ENCODE data around the gene PEA15.

PEA15 gene

DNA sequence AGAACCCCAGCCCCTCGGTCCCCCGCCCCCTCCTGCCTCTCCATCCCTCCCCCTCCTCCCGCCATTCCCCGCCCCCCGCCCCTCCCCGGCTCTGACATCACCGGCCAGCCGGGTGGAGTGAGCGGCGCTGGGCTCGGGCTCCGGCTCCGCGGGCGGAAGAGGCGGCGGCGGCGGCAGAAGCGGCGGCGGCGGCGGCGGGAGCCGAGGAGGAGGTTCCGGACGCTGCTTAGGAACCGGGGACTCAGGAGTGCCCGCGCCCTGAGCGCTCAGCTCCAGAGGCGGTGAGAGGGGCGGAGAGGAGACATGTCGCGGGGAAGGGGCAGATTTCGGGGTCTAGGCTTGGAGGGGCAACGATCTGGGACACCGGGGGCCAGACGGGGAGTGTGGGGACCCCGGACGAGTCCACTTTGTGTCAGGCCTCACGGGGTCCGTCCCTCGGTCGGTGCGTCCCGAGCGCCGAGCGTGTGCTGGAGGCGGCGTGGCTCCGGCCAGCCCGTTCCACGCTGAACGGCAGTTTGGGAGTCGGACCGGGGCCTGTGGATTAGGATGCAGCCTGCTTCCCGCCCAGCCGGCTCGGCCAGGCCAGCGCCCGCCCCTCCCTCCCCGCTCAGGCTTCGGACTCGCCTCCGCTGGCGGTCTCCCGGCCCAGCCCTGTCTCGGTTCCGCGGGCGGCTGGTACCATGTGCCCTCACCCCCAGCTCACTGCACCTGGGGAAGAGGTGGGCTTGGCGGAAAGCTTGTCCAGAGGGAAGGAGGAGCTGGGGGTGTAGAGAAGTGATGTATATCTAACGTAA lies at the start of gene PEA15:
PEA15 (plus strand) TSS at position 143 of the 794 bp plus-strand sequence. CDS start 6,161 bp downstream, outside the sequence.
- DNase-seq (ENCODE audit: low read depth in 2 of 2) = peak; percentile 44 to 53

DNA sequence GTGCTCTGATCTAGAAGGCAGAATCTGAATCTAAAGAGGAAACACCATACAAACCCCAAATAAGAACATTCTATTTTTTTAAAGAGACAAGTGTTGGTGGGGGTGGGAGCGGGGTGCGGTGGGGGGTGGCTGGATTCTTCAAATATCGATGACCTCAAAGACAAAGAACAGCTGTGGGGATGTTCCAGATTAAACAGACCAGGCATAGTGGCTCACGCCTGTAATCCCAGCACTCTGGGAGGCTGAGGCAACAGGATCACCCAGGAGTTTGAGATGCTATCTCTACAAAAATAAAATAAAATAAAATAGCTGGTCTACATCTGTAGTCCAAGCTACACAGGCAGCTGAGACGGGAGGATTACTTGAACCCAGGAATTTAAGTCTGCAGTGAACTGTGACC lies 48.8 kb upstream of the PEA15 start:
- DNase-seq (ENCODE audit: low read depth in 2 of 2) = no peak

GRCh38 chr1:160157174-160157573 lies 48.0 kb upstream of the PEA15 start:
- no peak for DNase-seq (ENCODE audit: low read depth in 2 of 2)

DNA sequence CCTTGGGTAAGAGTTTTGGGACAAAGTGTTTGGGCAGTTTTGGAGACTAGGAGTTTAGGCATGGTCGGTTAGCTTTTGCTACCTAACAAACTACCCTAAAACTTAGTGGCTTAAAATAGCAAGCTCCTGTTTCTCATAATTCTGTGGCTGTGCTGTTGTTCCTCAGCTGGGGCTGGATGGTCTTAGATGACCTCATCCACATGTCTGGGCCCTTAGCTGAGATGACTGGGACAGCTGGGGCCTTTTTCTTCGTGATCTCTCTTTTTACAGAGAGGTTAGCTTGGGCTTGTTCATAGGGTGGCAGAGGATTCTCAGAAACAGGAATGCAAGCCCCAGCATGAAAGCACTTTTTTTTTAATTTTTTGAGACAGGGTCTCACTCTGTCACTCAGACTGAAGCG lies 47.2 kb upstream of the PEA15 start:
- no peak for DNase-seq (ENCODE audit: low read depth in 2 of 2)

GRCh38 chr1:160158534-160158933 lies 46.6 kb upstream of the PEA15 start:
- DNase-seq (ENCODE audit: low read depth in 2 of 2) = no peak

DNA sequence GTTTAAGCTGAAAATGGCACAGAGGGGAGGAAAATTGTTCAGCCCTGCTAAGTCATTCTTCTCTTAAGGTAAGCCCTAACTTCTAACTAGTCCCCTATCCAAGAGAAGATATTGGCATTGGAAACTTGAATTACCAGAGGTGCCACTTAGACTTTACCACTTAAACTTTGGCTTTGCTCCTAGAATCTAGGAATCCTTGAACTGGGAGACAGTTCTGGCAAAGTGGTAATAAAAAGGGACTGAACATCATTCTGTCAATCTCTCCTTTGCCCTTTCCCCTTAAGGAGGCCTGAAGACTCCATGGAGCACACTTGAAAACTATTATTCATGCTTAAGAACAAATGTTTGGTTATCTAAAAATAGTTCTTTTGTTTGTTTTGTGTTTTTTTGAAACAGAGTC lies 45.3 kb upstream of the PEA15 start:
- no peak for DNase-seq (ENCODE audit: low read depth in 2 of 2)

DNA sequence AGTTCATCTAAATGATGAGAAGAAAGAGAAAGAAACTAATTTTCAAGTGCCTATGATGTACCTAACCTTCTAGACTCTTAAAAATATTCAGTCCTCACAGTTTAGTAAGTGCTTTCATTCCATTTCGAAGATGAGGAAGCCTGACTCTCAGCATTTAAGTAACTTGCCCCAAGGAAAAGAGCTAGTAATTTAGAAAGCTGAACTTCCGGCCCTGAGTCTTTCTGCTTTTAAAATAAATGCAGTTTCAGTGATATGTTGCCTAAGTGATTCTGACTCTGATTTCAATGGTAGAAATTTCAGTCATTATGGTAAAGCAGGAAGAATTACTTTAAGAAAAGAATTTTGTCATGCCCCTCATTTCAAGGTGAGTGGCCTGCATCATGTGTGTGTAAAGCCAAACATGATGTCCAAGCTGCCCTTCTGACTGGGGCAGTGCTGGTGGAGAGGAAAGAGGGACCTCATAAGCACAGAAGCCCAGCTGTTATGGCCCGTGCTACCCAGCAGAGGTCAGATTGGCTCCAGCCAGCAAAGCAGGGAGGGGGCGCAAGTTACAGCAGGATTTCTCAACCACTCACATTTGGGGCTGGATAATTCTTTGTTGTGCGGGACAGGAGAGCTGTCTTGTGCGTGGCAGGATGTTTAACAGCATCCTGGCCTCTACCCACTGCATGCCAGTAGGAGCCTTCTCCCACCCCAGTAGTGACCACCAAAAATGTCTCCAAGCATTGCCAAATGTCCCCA lies 43.0 kb upstream of the PEA15 start:
- no peak for DNase-seq (ENCODE audit: low read depth in 2 of 2)

DNA sequence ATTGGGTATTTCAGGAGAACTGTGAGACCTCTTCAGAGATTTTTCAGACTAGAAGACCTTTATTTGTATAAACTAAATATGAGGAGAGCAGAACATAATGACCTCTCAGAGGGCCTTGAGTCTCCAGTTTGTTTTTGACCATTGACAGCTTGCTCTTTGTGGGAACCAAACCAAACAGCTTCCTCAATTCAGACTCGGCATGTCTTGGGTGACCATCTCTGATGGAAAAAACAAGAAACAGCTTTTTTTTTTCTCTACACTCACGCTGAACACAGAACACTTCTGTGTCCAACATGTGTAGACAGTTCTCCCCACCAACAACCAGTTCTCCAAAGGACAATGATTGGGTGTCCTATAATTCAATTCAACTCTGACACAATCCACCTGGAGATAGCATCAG lies 42.3 kb upstream of the PEA15 start:
- no peak for DNase-seq (ENCODE audit: low read depth in 2 of 2)

DNA sequence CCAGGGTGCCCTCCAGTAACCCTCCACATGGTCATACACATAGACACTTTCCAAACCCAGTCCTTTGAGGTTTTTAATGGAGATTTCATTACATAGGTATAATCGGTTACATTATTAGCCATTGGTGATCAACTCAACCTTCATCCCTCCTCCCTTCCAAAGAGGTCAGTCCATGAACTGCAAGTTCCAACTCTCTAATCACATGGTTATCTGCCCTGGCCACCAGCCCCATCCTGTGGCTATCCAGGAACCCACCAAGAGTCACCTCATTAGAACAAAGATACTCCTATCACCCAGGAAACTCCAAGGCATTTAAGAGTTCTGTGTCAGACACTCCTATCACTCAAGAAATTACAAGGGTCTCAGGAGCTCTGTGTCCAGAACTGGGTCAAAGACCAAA lies 41.6 kb upstream of the PEA15 start:
- no peak for DNase-seq (ENCODE audit: low read depth in 2 of 2)

- DNase-seq (ENCODE audit: low read depth in 2 of 2) = no peak
These were observed 41.1 kb upstream of the PEA15 start for GRCh38 chr1:160164121-160164520.

DNA sequence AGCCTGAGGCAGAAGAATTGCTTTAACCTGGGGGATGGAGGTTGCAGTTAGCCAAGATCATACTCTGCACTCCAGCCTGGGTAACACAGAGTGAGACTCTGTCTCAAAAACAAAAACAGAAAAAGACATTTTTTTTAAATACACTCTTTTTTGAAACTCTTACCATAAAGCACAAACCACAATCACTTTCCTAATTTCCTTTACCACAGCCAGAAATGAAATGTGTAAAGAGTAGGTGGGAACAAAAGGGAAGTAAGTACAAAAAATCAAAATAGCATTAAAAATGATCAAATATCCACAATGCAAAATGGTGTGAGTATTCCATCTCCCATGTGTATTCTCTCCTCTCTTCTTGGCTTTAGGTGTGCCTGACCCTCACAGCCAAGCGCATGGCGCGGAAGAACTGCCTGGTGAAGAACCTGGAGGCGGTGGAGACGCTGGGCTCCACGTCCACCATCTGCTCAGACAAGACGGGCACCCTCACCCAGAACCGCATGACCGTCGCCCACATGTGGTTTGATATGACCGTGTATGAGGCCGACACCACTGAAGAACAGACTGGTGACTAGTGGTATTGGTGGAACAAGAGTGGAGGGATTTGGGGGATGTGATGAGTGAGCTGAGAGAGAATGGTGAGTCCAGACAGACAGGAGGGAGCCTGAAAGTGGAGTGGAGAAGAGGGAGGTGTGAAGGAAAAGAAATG lies 38.9 kb upstream of the PEA15 start:
- no peak for DNase-seq (ENCODE audit: low read depth in 2 of 2)

DNA sequence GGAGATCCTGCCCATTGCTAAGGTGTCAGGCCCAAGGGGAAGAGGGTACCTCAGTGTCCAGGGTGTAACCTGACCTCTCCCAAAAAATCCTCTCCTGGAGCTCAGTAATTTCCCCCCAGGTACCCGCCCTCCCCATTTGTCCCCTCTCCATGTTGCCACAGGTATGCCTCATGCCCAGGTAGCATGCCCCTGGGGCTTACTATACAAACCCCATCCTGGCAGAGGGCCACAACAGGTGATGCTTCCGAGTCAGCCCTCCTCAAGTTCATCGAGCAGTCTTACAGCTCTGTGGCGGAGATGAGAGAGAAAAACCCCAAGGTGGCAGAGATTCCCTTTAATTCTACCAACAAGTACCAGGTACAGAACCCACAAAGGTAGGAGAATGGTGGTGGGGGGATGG lies 38.1 kb upstream of the PEA15 start:
- DNase-seq (ENCODE audit: low read depth in 2 of 2) = no peak

GRCh38 chr1:160167580-160167979 lies 37.6 kb upstream of the PEA15 start:
- DNase-seq (ENCODE audit: low read depth in 2 of 2) = no peak

- DNase-seq (ENCODE audit: low read depth in 2 of 2) = no peak
These were observed 37.2 kb upstream of the PEA15 start for GRCh38 chr1:160168016-160168415.

GRCh38 chr1:160168609-160169369 lies 36.4 kb upstream of the PEA15 start:
- no peak for DNase-seq (ENCODE audit: low read depth in 2 of 2)

DNA sequence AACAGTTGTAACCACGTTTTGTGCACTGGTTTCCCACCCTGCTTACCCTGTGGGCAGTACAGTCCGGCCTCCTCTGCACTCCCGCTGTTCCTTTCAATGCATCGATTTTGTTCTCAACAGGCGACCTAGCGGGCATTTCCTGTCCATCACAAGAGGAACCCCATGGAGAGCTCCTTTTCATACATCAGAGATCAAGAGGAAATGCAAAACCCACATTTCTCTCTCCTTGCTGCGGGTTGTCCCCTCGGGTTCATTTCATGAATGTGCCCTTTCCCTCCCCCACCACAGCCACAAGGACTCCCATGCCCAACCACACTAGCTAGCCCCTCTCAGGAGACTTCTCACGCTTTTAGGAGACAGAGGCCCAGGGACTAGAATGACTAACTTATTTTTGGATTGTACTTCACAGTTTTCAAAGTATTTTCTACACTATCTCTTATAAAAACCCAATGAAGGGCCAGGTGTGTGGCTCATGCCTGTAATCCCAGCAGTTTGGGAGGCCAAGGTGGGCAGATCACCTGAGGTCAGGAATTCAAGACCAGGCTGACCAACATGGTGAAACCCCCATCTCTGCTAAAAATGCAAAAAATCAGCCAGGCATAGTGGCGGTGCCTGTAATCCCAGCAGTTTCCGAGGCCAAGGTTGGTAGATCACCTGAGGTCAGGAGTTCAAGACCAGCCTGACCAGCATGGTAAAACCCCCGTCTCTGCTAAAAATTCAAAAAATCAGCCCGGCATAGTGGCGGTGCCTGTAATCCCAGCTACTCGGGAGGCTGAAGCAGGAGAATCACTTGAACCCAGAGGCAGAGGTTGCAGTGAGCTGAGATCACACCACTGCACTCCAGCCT lies 35.4 kb upstream of the PEA15 start:
- no peak for DNase-seq (ENCODE audit: low read depth in 2 of 2)

DNA sequence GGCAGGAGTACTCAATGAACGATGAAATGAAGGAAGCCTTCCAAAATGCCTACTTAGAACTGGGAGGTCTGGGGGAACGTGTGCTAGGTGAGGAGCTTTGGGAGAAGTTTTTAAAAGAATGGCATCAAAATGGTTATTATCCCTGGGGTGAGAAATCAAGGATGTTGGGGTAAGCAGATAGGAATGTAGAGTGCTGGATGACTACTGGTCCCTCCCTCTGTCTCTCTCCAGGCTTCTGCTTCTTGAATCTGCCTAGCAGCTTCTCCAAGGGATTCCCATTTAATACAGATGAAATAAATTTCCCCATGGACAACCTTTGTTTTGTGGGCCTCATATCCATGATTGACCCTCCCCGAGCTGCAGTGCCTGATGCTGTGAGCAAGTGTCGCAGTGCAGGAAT lies 33.8 kb upstream of the PEA15 start:
- DNase-seq (ENCODE audit: low read depth in 2 of 2) = no peak

DNA sequence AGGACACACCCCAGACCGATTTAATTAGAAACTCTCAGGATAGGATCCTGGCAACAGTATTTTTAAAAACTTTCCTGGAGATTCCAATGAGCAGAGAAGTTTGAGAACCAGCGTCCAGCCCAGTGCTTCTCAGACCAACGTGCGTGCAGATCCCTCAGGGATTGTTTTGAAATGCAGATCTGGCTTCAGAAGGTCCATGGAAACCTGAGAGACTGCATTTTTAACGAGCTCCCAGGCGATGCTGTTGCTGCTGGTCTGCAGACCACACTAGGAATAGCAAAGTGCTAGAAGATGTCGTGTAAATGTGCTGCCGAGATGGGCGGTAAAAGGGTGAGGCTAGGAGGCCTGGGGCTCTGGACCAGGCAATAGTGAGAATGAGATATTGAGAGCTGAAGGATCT lies 33.2 kb upstream of the PEA15 start:
- DNase-seq (ENCODE audit: low read depth in 2 of 2) = no peak

DNA sequence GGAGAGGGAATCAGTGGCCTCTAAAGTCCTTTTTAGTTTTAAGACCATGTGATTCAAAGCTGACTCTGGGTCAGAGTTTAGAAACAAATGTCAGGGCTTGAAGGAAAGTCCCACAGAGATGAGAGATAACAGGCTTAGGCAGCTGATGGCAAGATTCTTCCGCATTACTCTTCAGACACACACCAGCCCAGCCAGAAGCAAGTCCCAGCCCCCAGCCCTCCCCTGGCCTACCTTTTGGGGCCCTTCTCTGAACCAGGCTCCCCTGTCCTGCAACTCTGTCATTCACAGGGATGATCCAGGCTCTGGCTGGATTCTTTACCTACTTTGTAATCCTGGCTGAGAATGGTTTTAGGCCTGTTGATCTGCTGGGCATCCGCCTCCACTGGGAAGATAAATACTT lies 28.0 kb upstream of the PEA15 start:
- no peak for DNase-seq (ENCODE audit: low read depth in 2 of 2)

DNA sequence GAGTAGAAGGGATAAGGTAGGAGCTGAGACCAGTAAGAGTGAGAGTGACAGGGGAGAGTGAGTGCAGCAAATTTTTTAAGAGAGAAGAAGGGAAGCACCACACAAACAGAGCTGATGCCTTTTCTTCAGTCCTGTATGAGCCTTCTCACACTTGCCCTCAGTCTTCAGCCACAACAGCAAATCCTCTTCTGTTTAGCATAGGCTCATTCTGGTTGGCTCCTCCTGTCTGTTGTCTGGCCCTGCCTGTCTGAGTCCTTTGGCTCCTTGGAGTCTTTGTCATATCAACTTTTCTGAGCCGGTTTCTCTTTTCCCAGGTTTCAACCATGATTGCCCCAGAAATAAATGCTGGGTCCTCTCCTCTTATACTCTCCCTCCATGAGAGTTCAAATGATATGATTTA lies 27.5 kb upstream of the PEA15 start:
- DNase-seq (ENCODE audit: low read depth in 2 of 2) = no peak

DNA sequence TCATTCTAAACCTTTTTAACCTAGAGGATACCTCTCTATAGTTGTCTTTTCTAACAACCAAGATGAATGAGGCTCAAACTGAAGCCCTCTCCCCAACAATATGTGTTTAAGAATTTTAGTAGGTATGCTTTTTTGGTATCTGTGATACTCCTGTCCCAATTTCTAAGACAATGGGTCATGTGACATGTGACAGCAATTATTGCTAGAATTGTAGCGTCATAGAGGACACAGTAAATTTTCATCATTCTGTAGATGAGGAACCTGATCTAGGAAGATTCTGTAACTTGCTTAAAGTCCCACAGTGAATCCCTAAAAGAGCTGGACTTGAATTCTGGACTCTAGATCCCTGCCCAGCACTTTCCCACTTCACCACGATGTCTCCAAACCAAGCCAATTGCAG lies 26.5 kb upstream of the PEA15 start:
- no peak for DNase-seq (ENCODE audit: low read depth in 2 of 2)

All from fibroblast of skin of left quadriceps (primary cell).